Testis (tissue), 2 donors: ENCODE data around the gene TMEM40.

Experiments
- POLR2A ChIP-seq: fragments of 450-650 bp; IDR thresholded peaks from one replicate; pipeline ENCODE4 v1.6.1; 2017; ENCODE audit warnings: antibody characterized with exemption, mild to moderate bottlenecking, moderate library complexity
- TF ChIP-seq, protein P1 (sequence below), 3 experiments: fragments of 450-650 bp in 2 of 3; fragments of 200-600 bp in 1 of 3; sonication (generic) in 1 of 3; IDR thresholded peaks; one replicate each; pipeline ENCODE4 v1.5.1; 2016 to 2019; ENCODE audit warnings: antibody characterized with exemption in 3 of 3, mild to moderate bottlenecking in 2 of 3, moderate library complexity in 1 of 3

DNA sequence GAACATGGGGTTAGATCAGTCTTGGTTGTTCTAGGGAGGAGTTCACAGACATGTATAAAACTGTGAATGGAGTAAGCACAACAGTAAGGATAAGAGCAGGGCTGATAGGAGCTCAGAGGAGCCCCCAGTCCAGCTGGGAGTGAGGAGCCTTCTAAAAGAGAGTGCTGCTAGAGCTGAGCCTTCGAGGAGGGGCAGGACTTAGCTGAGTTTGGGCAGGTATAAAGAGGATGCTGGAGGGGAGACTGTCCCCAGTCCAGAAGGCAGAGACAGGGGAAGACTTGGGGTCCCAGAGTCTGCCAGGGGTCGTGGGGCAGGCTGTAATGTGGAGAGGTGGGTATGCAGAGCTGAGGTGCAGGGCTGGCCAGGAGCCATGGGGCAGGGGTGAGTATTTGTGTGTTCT is 49.5 kb upstream of the TMEM40 start:
- TF ChIP-seq POLR2A = no peak
- TF ChIP-seq, protein P1, sequence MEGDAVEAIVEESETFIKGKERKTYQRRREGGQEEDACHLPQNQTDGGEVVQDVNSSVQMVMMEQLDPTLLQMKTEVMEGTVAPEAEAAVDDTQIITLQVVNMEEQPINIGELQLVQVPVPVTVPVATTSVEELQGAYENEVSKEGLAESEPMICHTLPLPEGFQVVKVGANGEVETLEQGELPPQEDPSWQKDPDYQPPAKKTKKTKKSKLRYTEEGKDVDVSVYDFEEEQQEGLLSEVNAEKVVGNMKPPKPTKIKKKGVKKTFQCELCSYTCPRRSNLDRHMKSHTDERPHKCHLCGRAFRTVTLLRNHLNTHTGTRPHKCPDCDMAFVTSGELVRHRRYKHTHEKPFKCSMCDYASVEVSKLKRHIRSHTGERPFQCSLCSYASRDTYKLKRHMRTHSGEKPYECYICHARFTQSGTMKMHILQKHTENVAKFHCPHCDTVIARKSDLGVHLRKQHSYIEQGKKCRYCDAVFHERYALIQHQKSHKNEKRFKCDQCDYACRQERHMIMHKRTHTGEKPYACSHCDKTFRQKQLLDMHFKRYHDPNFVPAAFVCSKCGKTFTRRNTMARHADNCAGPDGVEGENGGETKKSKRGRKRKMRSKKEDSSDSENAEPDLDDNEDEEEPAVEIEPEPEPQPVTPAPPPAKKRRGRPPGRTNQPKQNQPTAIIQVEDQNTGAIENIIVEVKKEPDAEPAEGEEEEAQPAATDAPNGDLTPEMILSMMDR (IDR thresholded peaks at IDR 0.05) = no peak
